GM18951 (cell line): ENCODE results near the gene DCHS1.

Experiments used
- POLR2A ChIP-seq: IDR thresholded peaks from 4 replicates; pipeline ENCODE4 v1.6.1; 2011; ENCODE audit warnings: mild to moderate bottlenecking; ENCODE audit not compliant: insufficient read length, insufficient read depth; ENCODE audit errors: extremely low read depth
- in situ Hi-C: fragments of 300-500 bp; cut with MboI; formaldehyde crosslinking; loops from one replicate; pipeline ENCODE4 v1.12.0; 2022; ENCODE audit warnings: low sequenced_read_pairs, mixed read lengths, inconsistent platforms; ENCODE audit not compliant: unreplicated experiment

DCHS1 gene

DNA sequence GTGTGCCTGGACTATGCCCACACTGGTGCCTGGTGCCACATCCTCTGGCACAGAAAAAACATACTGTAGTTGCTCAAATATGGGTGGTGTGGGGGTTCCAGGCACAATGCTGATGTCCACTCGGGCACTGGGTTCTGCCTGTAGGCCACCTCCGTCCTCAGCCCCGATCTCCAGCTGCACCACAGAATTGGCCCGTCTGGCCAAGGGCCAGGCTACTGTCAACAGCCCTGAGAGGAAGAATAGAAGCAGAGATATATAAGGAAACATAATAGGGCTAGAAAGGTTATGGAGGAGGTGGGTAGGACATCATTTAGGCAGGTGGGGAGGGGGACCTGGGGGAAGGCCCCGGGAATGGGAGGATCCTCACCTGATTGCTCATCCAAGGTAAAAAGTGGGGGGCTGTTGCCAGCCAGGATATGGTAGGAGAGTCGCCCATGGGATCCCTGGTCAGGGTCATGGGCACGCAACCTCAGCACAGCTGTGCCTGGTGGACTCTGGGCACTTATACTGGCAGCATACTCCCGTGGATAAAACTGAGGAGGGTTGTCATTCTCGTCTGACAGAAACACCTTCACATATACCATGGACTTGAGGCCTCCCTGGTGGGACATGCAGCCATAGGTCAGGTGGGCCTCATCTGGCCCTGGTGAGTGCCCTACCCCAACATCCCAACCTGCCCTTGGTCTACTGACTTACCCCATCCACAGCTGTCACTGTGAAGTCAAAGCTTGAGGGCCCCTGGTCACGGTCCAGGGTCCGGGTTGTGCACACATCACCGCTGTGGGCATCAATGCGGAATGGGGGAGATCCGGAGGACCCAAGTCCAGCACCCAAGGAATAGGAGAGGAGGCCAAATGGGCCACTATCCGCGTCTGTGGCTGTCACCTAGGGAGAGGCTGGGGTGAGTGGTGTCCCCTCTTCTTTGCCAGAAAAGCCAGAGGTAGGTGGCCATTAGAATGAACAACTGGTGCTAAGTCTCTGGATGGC, 21.9 kb downstream of the DCHS1 start:
- no peak for TF ChIP-seq POLR2A
- in situ Hi-C loops: no loop called here

DNA sequence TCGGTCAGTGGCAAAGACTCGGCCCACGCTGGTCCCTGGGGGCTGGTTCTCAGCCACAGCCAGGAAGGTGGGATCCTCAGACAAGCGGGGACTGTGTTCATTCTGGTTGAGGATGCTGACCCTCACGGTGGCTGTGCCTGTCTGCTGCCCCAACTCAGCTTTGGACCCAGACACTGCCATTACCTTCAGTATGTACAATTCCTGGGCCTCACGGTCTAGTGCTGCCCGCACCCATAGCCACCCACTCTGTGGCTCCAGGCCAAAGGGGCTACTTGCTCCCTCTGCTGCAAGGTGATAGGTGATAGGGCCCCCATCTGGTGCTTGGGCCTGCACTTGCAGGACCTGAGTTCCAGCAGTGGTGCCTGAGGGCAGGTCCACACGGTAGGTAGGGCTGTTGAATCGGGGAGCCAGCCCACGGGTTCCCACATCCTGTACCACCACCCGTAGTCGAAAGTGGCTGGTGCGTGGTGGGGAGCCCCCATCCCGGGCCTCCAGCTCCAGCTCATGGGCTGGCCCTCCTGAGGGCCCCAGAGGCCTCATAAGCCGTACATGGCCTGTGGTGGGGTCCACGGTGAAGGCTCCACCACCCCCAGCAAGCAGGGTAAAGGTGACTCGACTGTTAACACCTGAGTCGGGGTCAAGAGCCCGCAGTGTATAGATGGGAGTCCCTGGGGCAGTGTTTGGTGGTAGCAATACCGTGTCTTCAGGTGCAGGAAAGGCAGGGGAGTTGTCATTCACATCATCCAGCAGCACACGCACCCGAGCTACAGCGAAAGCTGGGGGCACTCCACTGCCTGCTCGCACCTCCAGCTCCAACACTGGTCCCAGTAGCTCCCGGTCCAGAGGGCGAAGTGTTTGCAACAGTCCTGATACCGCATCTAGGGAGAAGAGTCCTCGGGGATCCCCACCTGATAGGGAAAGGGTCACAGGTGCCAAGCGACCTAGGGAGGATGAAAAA, 23.2 kb downstream of the DCHS1 start:
- in situ Hi-C loops: no loop called here
- TF ChIP-seq POLR2A: no peak

DNA sequence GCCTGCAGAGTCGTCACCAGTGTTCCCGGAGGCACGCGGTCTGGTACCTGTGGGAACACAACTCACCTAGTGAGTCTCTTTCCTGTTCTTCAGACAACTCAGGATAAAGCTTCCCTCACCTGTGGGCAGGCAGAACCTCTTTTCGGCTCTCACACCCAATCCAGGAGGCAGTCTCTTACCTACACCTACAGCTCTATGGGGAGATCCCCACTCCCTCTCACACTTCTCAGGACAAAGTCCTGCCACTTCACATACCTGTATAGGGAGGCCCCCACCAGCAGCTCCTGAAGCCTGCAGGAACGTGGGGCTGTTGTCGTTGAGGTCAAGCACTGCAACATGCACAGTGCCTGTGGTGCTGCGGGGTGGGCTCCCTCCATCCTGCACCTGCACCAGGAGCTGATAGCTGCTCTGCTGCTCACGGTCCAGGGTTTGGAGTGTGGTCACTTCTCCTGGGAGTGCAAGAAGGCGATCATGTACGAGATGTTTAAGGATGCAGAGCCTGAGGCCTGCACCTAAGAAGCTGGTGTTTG, 24.2 kb downstream of the DCHS1 start:
- in situ Hi-C loops: no loop called here
- no peak for TF ChIP-seq POLR2A

DNA sequence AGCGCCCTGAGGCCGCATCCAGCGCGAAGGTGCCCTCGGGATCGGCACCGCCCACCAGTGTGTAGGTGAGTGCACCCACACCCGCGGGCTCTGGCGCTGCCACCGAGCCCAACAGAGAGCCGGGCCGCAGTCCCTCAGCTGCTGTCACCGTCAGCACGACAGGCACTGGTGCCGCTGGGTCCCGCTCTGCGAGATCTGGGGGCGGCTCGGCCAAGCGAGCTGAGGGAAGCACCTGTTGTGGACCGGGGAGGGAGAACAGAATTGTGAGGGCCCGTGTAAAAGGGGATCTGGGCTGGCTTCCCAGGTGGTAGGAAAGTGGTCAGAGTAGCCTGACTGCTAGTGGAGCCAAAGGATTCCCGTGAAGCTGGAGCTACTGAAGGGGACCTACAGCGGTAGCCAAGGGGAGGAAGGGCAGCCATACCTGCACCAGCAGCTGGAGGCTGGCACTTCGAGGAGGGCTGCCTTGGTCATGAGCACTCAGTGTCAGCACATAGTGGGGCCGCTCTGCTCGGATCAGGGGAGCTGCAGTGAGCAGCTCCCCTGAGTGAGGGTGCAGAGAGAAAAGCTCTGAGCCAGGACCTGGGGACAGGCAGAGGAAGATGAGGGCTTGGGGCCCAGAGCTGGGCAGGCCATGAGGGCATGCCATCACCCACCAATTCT, 24.8 kb downstream of the DCHS1 start:
- in situ Hi-C loops: no loop called here
- no peak for TF ChIP-seq POLR2A

DNA sequence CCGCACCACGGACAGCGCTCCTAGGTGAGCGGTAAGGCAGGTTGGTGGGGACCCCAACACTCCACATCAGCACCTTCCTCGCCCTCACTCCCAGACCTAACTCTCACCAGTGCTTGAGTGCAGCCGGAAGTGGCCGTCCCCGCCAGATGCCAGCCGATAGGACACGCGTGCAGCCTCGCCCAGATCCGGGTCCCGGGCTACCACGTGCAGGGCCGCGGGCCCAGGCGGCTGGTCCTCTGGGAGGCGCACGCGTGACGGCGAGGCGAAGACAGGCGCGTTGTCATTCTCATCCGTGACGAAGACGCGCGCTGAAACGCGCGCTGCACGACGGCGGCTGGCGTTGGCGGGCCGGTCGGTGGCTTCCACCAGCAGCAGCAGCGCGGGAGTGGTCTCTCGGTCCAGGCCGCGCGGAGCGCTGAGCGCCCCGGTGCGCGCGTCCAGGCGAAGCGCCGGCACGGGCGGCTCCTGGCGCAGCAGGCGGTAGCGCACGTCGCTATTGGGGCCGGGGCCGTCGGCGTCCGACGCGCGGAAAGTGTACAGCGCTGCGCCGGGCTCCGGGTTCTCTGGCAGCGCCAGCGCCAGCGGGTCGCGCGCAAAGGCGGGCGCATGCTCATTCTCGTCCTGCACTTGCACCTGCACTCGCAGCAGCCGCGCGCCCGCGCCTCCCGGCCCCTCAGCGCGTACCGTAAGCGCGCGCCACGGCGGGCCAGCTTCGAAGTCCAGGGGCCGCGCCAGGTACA, 25.5 kb downstream of the DCHS1 start:
- no peak for TF ChIP-seq POLR2A
- in situ Hi-C loops: no loop called here

DNA sequence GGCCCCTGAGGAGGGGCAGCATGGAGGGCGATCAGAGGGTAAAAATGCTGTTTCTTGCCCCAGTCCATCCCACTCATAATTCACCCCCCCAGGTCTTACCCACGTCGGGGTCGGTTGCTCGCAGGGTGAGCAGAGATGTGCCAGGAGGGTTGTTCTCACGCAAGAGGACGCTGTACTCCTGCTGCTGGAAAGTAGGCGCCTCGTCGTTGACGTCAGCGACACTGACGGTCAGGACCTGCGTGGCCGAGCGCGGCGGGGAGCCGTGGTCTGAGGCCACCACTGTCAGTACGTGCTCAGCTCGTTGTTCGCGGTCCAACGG, 26.1 kb downstream of the DCHS1 start:
- in situ Hi-C loops: no loop called here
- no peak for TF ChIP-seq POLR2A

DNA sequence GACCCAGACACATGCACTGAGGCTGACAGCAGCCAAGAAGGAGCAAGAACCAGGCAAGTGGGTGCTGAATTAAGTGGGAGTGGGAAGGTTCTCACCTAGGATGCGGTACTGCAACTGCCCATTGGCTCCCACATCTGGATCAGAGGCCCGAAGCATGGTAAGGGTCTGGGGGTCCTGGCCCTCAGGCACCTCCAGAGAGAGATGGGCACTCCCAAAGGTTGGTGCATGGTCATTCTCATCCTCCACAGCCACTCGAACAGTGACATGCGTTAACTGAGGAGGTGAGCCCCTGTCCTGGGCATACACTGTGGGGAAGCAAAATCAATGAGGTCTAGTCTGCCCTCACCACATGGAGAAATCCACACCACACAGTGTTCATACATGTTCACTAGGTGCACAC, 27.1 kb downstream of the DCHS1 start:
- TF ChIP-seq POLR2A: no peak
- in situ Hi-C loops: no loop called here

DNA sequence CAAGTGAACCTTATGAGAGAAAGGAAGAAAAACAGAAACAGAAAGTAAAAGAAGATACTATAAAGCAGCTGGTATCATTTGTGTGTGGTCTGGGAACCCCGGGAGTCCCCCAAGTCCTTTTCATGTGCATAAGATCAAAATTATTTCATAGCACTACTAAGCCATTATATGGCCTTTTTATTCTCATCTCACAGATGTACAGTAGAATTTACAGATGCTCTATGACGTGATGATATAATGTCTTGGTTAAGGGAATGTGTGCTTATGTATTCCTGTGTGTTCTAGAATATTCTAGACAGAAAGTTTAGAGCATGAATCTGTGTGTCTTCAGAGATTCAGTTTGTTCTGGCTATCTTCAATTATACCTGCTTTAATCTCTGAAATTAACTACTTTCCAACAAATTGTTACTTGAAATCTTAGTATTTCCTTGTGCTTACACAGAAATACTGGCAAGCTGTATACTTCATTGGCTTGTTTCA, 27.8 kb downstream of the DCHS1 start:
- in situ Hi-C loops: no loop called here
- no peak for TF ChIP-seq POLR2A

DNA sequence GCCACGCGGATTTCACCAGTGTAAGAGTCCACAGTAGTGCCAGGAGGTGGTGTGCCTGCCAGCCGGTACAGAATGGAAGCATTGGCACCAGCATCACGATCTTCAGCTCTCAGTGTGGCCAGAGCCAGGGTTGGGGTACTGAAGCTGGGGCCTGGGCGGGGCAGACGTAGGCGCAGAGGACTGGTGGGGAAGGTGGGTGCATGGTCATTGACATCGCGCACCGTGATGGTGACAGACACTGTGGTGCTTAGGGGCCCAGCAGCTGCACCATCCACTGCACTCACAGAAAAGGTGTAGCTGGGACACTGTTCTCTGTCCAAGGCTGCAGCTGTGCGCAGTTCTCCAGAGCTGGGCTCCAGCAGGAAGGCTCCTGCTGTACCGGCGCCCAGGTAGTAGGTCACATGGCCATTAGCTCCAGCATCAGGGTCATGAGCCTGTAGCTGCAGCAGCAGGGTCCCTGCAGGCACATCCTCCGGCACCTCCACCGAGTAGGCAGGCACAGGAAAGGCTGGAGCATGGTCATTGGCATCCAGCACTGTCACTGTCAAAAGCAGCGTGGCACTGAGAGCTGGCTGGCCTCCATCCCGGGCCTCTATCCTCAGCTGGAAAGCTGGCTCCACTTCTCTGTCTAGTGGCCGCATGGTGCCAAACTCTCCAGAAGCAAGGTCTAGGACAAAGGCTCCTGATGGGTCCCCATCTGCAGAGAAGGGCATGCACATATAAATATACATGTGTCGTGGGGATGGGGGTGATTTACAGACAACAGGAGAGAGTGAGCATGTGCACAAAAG, 28.4 kb downstream of the DCHS1 start:
- TF ChIP-seq POLR2A: no peak
- in situ Hi-C loops: no loop called here

DNA sequence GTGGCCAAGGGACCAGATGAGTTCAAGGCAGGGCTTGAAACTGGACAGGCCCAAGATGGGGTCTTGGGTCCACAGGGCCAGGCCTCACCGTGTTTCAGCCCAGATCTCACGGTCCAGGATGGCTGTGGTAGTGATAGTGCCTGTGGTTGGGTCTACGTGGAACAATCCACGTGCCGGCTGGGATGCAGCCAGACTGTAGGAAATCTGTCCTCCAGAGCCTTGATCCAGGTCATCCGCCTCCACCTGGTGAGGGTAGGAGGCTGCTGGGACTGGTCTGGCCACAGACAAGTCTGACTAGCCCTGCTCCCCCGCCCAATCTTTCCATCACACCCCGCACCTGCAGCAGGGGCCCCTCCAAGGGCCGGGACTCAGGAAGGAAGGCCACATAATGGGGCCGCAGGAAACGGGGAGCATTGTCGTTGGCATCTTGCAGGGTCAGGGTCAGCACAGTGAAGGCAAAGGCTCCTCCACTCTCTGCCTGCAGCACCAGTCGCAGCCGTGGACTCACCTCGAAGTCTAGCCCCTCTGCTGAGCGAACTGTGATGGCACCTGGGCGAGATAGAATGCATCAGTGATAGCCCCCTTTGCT, 29.7 kb downstream of the DCHS1 start:
- in situ Hi-C loops: no loop called here
- TF ChIP-seq POLR2A: no peak

DNA sequence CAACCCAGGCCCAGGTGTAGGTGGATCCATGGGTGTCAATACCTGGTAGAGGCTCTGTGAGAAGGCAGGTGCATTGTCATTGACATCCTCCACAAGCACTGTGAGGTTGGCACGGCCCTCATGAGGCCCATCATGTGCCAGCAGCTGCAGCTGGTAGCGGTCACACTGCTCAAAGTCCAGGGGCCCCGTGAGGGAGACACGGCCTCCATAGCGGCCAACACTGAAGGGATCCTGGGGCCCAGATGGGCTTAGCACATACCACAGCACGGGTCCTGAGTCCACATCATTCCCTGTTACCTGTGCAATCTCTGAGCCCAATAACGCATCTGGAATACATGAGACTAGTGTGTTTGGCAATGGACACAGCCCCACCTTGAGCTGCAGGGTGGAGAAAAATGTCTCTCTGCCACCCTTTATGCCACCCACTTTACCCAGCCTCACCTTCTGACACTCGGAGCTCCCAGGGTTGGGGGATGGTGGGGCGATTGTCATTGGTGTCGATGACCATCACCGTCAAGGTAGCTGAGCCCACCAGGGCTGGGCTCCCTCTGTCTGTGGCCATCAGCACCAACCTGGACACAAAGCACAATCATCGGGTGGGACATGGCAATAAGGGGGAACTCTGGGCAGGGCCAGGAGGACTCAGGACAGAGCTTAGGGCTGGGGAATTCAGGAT, 30.3 kb downstream of the DCHS1 start:
- TF ChIP-seq POLR2A: no peak
- in situ Hi-C loops: no loop called here
